ENCODE results near the gene NFYB.
A peak's percentile ranks its signal among the peaks of the same experiment; 100 is the strongest.

NFYB gene

DNA sequence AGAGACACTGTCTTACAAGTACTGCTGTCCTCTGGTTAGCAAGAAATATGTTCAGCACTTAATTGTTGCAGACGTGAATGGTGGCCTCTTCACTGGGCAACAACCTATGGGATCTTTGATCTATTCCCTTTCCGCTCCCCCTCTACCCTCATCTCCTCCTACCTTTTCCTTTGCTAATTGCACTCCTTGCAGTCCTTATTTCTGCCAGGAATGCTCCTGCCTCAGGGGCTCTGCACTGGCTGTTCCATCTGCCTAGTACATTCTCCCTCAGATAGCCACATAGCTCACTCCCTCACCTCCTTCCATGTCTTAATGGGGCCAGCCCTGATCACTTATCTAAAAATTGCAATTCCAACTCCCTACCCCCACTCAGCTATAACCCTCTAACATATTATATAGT lies 4.5 kb upstream of the NFYB start:
- H3K27me3 ChIP-seq, result no peaks in the 10 kb centered on the region
- H3K4me1 ChIP-seq (ENCODE audit: control insufficient read depth in 1 of 2, insufficient read depth in 1 of 2, low read depth in 1 of 2, low read length in 1 of 2), result peaks cover 4 to 7% of the 10 kb centered on the region in 2 experiments
- no peak overlapping the region for H3K27ac ChIP-seq
- no peak overlapping the region for H3K4me3 ChIP-seq (ENCODE audit: low read depth in 1 of 2, low read length in 1 of 2)
- no peak for TF ChIP-seq CTCF (IDR thresholded peaks at IDR 0.05)
- H3K9me3 ChIP-seq, result no peaks in the 10 kb centered on the region
- no peaks in the 10 kb centered on the region for H3K36me3 ChIP-seq

- Histone ChIP-seq H3K4me3 (ENCODE audit: low read depth in 1 of 2, low read length in 1 of 2) (peak overlapping the region; percentile 48 to 70), H3K27ac (no peak overlapping the region)
Measured at GRCh38 chr12:104138797-104139152, 765 bp upstream of the NFYB start.

GRCh38 chr12:104137001-104137901 lies 759 bp downstream of the NFYB start:
- Histone ChIP-seq H3K27ac (peak overlapping the region; percentile 80), H3K9me3 (no peaks in the 10 kb centered on the region)

More at GRCh38 chr12:104138797-104139152, 765 bp upstream of the NFYB start:
- TF ChIP-seq CTCF (IDR thresholded peaks at IDR 0.05), result no peak
- Histone ChIP-seq H3K27me3 (no peaks in the 10 kb centered on the region), H3K36me3 (no peaks in the 10 kb centered on the region), H3K4me1 (ENCODE audit: control insufficient read depth in 1 of 2, insufficient read depth in 1 of 2, low read depth in 1 of 2, low read length in 1 of 2) (peaks cover 17% of the 10 kb centered on the region in 2 experiments), H3K9me3 (no peaks in the 10 kb centered on the region)

GRCh38 chr12:104136577-104136976 lies 1.4 kb downstream of the NFYB start:
- Histone ChIP-seq H3K27me3 (no peaks in the 10 kb centered on the region), H3K9me3 (no peaks in the 10 kb centered on the region), H3K4me1 (ENCODE audit: control insufficient read depth in 1 of 2, insufficient read depth in 1 of 2, low read depth in 1 of 2, low read length in 1 of 2) (peaks cover 17 to 20% of the 10 kb centered on the region in 2 experiments), H3K36me3 (peaks cover 3% of the 10 kb centered on the region), H3K4me3 (ENCODE audit: low read depth in 1 of 2, low read length in 1 of 2) (peak overlapping the region; percentile 76), H3K27ac (peak overlapping the region; percentile 80)
- TF ChIP-seq CTCF (IDR thresholded peaks at IDR 0.05), result no peak

More at GRCh38 chr12:104137001-104137901, 759 bp downstream of the NFYB start:
- peak overlapping the region; percentile 76 for H3K4me3 ChIP-seq (ENCODE audit: low read depth in 1 of 2, low read length in 1 of 2)
- H3K27me3 ChIP-seq, result no peaks in the 10 kb centered on the region
- no peak for TF ChIP-seq CTCF (IDR thresholded peaks at IDR 0.05)
- H3K4me1 ChIP-seq (ENCODE audit: control insufficient read depth in 1 of 2, insufficient read depth in 1 of 2, low read depth in 1 of 2, low read length in 1 of 2), result peaks cover 17 to 20% of the 10 kb centered on the region in 2 experiments
- no peaks in the 10 kb centered on the region for H3K36me3 ChIP-seq

GRCh38 chr12:104134882-104135281 lies 3.1 kb downstream of the NFYB start:
- H3K27me3 ChIP-seq, result no peaks in the 10 kb centered on the region
- no peak overlapping the region for H3K27ac ChIP-seq
- TF ChIP-seq CTCF (IDR thresholded peaks at IDR 0.05), result no peak
- H3K36me3 ChIP-seq, result peaks cover 13% of the 10 kb centered on the region
- peaks cover 17 to 20% of the 10 kb centered on the region in 2 experiments for H3K4me1 ChIP-seq (ENCODE audit: control insufficient read depth in 1 of 2, insufficient read depth in 1 of 2, low read depth in 1 of 2, low read length in 1 of 2)
- H3K4me3 ChIP-seq (ENCODE audit: low read depth in 1 of 2, low read length in 1 of 2), result no peak overlapping the region
- no peaks in the 10 kb centered on the region for H3K9me3 ChIP-seq

All from neutrophil (primary cell).